H1 (cell line): ENCODE measurements around the gene IFT122. TPM values are rescaled to one million over a fixed set of nuclear protein-coding genes. Genes with fewer than 3 reads are reported as not detected.

Experiments
- CTCF ChIA-PET: fragments of 300-600 bp; sonication (Branson Sonifier 250); formaldehyde crosslinking; loops from one replicate; lab custom pipeline; 2021; ENCODE audit not compliant: partially characterized antibody; lab: Charles Lee
- POLR2A ChIA-PET: fragments of 300-600 bp; sonication (Branson Sonifier 250); formaldehyde crosslinking; loops from one replicate; lab custom pipeline; 2021; ENCODE audit warnings: inconsistent platforms; ENCODE audit not compliant: partially characterized antibody; lab: Charles Lee
- DNase-seq, 2 experiments: peaks; one replicate each; pipeline versions ENCODE4 v3.0.0 to v3.0.0-alpha.2; 2010 to 2022; ENCODE audit warnings: low spot score in 2 of 2, low read depth in 1 of 2, mixed read lengths in 1 of 2
- FAIRE-seq: peaks from 2 replicates; lab custom pipeline; 2011; peaks lifted over from hg19 to GRCh38; lab: Jason Lieb, UNC
- H2AFZ ChIP-seq: 2 replicates; pipeline ENCODE4 v1.8.1; 2012; ENCODE audit warnings: low read length, inconsistent platforms
- H2AK5ac ChIP-seq: 2 replicates; pipeline ENCODE4 v1.6.1; 2013; ENCODE audit warnings: low read depth, low read length
- H2BK120ac ChIP-seq: replicated peaks from 2 replicates; pipeline ENCODE3; 2013; ENCODE audit warnings: low read depth, low read length, inconsistent platforms
- H2BK12ac ChIP-seq: 2 replicates; pipeline ENCODE4 v1.6.1; 2013; ENCODE audit warnings: low read depth, low read length
- H2BK15ac ChIP-seq: 2 replicates; pipeline ENCODE4 v1.6.1; 2013; ENCODE audit warnings: low read length
- H2BK20ac ChIP-seq: 2 replicates; pipeline ENCODE4 v1.6.1; 2013; ENCODE audit warnings: low read length
- H2BK5ac ChIP-seq: 2 replicates; pipeline ENCODE4 v1.6.1; 2013; ENCODE audit warnings: low read depth, low read length
- H3K14ac ChIP-seq: 2 replicates; pipeline ENCODE4 v1.6.1; 2013; ENCODE audit warnings: inconsistent platforms; ENCODE audit not compliant: insufficient read length
- H3K18ac ChIP-seq: 2 replicates; pipeline ENCODE4 v1.6.1; 2013; ENCODE audit warnings: low read length; ENCODE audit errors: extremely low read depth
- H3K23ac ChIP-seq: 2 replicates; pipeline ENCODE4 v1.6.1; 2013; ENCODE audit warnings: inconsistent platforms; ENCODE audit not compliant: insufficient read length
- H3K23me2 ChIP-seq: 2 replicates; pipeline ENCODE4 v1.6.1; 2013; ENCODE audit warnings: low read depth, low read length
- H3K27ac ChIP-seq: 2 replicates; pipeline ENCODE4 v1.6.1; 2011; ENCODE audit warnings: low read depth, low read length, inconsistent platforms
- H3K27me3 ChIP-seq, 4 experiments: replicated peaks in 1 of 4; 1 replicate in 1 of 4; 2 replicates in 3 of 4; pipeline versions ENCODE4 v1.6.1 to v1.8.1; 2011 to 2013; ENCODE audit warnings: low read length in 3 of 4, mild to moderate bottlenecking in 3 of 4, inconsistent platforms in 2 of 4, mixed read lengths in 2 of 4, moderate library complexity in 1 of 4; ENCODE audit not compliant: control insufficient read depth in 3 of 4, insufficient read depth in 3 of 4; ENCODE audit errors: extremely low read depth in 1 of 4
- H3K36me3 ChIP-seq, 4 experiments: 2 replicates each; pipeline versions ENCODE4 v1.6.1 to v1.8.1; 2011 to 2013; ENCODE audit warnings: mild to moderate bottlenecking in 4 of 4, low read length in 3 of 4, moderate library complexity in 2 of 4, control low read depth in 1 of 4, inconsistent platforms in 1 of 4; ENCODE audit not compliant: insufficient read depth in 4 of 4, control insufficient read depth in 2 of 4
- H3K4ac ChIP-seq: replicated peaks from 2 replicates; pipeline ENCODE3; 2013; ENCODE audit warnings: low read length, low read depth, mixed read lengths, inconsistent platforms; ENCODE audit not compliant: insufficient read length
- H3K4me1 ChIP-seq, 4 experiments: replicated peaks in 1 of 4; 1 replicate in 1 of 4; 2 replicates in 3 of 4; pipeline versions ENCODE4 v1.6.1 to v1.8.1; 2011 to 2013; ENCODE audit warnings: low read length in 3 of 4, inconsistent platforms in 2 of 4, mixed read lengths in 1 of 4; ENCODE audit not compliant: insufficient read depth in 4 of 4, control insufficient read depth in 3 of 4
- H3K4me2 ChIP-seq, 2 experiments: 2 replicates each; pipeline versions ENCODE4 v1.6.1 to v1.8.1; 2011 to 2013; ENCODE audit warnings: low read depth in 2 of 2, low read length in 2 of 2, control low read depth in 1 of 2, inconsistent platforms in 1 of 2, mild to moderate bottlenecking in 1 of 2; ENCODE audit not compliant: insufficient read depth in 1 of 2
- H3K4me3 ChIP-seq, 4 experiments: fragments of 200-600, 300-600 bp in 1 of 4; sonication (generic), shearing (Covaris generic), sonication (Bioruptor Twin) in 1 of 4; 2 replicates each; pipeline versions ENCODE4 v1.5.1 to v1.8.1; 2011 to 2016; ENCODE audit warnings: low read length in 4 of 4, low read depth in 3 of 4, control low read depth in 2 of 4, inconsistent platforms in 2 of 4, mild to moderate bottlenecking in 2 of 4, mixed read lengths in 1 of 4, moderate library complexity in 1 of 4; ENCODE audit not compliant: insufficient read depth in 2 of 4; ENCODE audit errors: extremely low read depth in 1 of 4
- H3K56ac ChIP-seq: replicated peaks from 2 replicates; pipeline ENCODE3; 2013; ENCODE audit warnings: low read depth, mild to moderate bottlenecking, mixed read lengths, low read length, inconsistent platforms; ENCODE audit not compliant: insufficient read length
- H3K79me1 ChIP-seq: 2 replicates; pipeline ENCODE4 v1.6.1; 2013; ENCODE audit warnings: low read depth, low read length, control low read depth
- H3K79me2 ChIP-seq, 2 experiments: 2 replicates each; pipeline versions ENCODE4 v1.6.1 to v1.8.1; 2012 to 2013; ENCODE audit warnings: low read length in 2 of 2, mild to moderate bottlenecking in 2 of 2, inconsistent platforms in 1 of 2; ENCODE audit not compliant: insufficient read depth in 2 of 2, control insufficient read depth in 1 of 2
- H3K9ac ChIP-seq, 4 experiments: replicated peaks in 1 of 4; 1 replicate in 1 of 4; 2 replicates in 3 of 4; pipeline versions ENCODE4 v1.6.1 to v1.8.1; 2011 to 2013; ENCODE audit warnings: low read depth in 3 of 4, low read length in 3 of 4, control low read depth in 2 of 4, mild to moderate bottlenecking in 2 of 4, moderate library complexity in 2 of 4, inconsistent platforms in 1 of 4; ENCODE audit errors: extremely low read depth in 1 of 4
- H3K9me3 ChIP-seq, 2 experiments: 2 replicates each; pipeline versions ENCODE4 v1.6.1 to v1.8.1; 2012 to 2013; ENCODE audit warnings: mild to moderate bottlenecking in 2 of 2, moderate library complexity in 2 of 2, control low read depth in 1 of 2, inconsistent platforms in 1 of 2, low read depth in 1 of 2, low read length in 1 of 2, mixed read lengths in 1 of 2; ENCODE audit not compliant: insufficient read depth in 2 of 2
- H4K20me1 ChIP-seq, 2 experiments: replicated peaks in 1 of 2; 2 replicates each; pipeline versions ENCODE3 to v1.8.1; 2011 to 2013; ENCODE audit warnings: inconsistent platforms in 2 of 2, low read length in 2 of 2, mild to moderate bottlenecking in 1 of 2; ENCODE audit not compliant: insufficient read depth in 2 of 2, control insufficient read depth in 1 of 2
- H4K5ac ChIP-seq: 2 replicates; pipeline ENCODE4 v1.6.1; 2013; ENCODE audit warnings: low read length, low read depth, mixed read lengths, inconsistent platforms; ENCODE audit not compliant: insufficient read length
- H4K8ac ChIP-seq: 2 replicates; pipeline ENCODE4 v1.8.0; 2013; ENCODE audit warnings: mild to moderate bottlenecking, moderate library complexity, low read length, inconsistent platforms; ENCODE audit not compliant: insufficient read depth; ENCODE audit errors: extremely low read depth
- H4K91ac ChIP-seq: replicated peaks from 2 replicates; pipeline ENCODE3; 2013; ENCODE audit warnings: low read length, mixed read lengths, inconsistent platforms; ENCODE audit not compliant: insufficient read length
- CHD1 ChIP-seq: IDR thresholded peaks from 2 replicates; pipeline ENCODE4 v1.6.1; 2012; ENCODE audit warnings: low read depth, low read length, improper control_type of control experiment
- HDAC2 ChIP-seq, 2 experiments: fragments of 300-600 bp in 1 of 2; sonication (generic) in 1 of 2; IDR thresholded peaks; 2 replicates each; pipeline ENCODE4 v1.6.1; 2011 to 2012; ENCODE audit warnings: low read depth in 2 of 2, low read length in 2 of 2, mild to moderate bottlenecking in 2 of 2, moderate library complexity in 2 of 2, borderline replicate concordance in 1 of 2, inconsistent platforms in 1 of 2
- JUND ChIP-seq: IDR thresholded peaks from 2 replicates; pipeline ENCODE4 v1.6.1; 2011; ENCODE audit warnings: mild to moderate bottlenecking, improper control_type of control experiment, low read length
- MAFK ChIP-seq: IDR thresholded peaks from 2 replicates; pipeline ENCODE4 v1.6.1; 2012; ENCODE audit warnings: low read depth, mild to moderate bottlenecking, improper control_type of control experiment, low read length
- POLR2A ChIP-seq, 2 experiments: IDR thresholded peaks; 1 replicate in 1 of 2; 2 replicates in 1 of 2; pipeline ENCODE4 v1.6.1; 2011; ENCODE audit warnings: low read depth in 2 of 2, low read length in 2 of 2, mild to moderate bottlenecking in 2 of 2; ENCODE audit errors: control extremely low read depth in 1 of 2
- SAP30 ChIP-seq: fragments of 300-600 bp; sonication (generic); IDR thresholded peaks from 2 replicates; pipeline ENCODE4 v1.7.1; 2012; ENCODE audit warnings: low read length, moderate library complexity, mild to moderate bottlenecking, inconsistent platforms; ENCODE audit not compliant: insufficient read depth, insufficient replicate concordance
- SIN3A ChIP-seq, 2 experiments: IDR thresholded peaks in 1 of 2; conservative IDR thresholded peaks in 1 of 2; 2 replicates each; pipeline ENCODE4 v1.6.1; 2011 to 2012; ENCODE audit warnings: low read length in 2 of 2, improper control_type of control experiment in 1 of 2, low read depth in 1 of 2, mild to moderate bottlenecking in 1 of 2
- WGBS, 2 experiments: shearing (Covaris generic) in 1 of 2; methylation state at CpG; one replicate each; pipeline versions ENCODE4 v1.1.6 to v1.1.7; 2013 to 2015; ENCODE audit warnings: low lambda C conversion rate in 2 of 2, mixed read lengths in 2 of 2, inconsistent platforms in 1 of 2, low coverage in 1 of 2, missing lambda C conversion rate in 1 of 2; ENCODE audit not compliant: insufficient replicate concordance in 2 of 2, insufficient coverage in 1 of 2, insufficient read length in 1 of 2; ENCODE audit errors: extremely low coverage in 1 of 2, missing lambda C conversion rate in 1 of 2; 5-methylcytosine and 5-hydroxymethylcytosine counted together
- polyA plus RNA-seq, 7 experiments: library from polyadenylated mRNA; depleted of rRNA in 3 of 7; stranded (reverse) in 5 of 7; unstranded in 2 of 7; fragments of >200 nt in 5 of 7; fragments of 200-250 nt in 2 of 7; gene quantifications; 1 replicate in 5 of 7; 2 replicates in 1 of 7; 4 replicates in 1 of 7; pipeline versions ENCODE4 v1.2.1 to v1.2.3, GENCODE V29; 2011 to 2013; ENCODE audit warnings: missing spikeins in 2 of 7, mixed read lengths in 2 of 7
- total RNA-seq: library from RNA; stranded (reverse); fragmentation: NEBNext Ultra II Directional; extraction: Animal tissue kit (Norgen Biotek cat#: 25700); gene quantifications from 2 replicates; pipeline ENCODE4 v1.2.1, GENCODE V29; 2021
- TF ChIP-seq, protein P1 (sequence below): IDR thresholded peaks from 2 replicates; pipeline ENCODE4 v1.6.1; 2012; ENCODE audit warnings: low read length, inconsistent platforms

Gene IFT122
- total and polyA plus RNA-seq, 2 of the 8 experiments (the other 6 are each of a cell fraction or from before 2014, with no cell fraction given): 23.7 to 25.1 TPM

DNA sequence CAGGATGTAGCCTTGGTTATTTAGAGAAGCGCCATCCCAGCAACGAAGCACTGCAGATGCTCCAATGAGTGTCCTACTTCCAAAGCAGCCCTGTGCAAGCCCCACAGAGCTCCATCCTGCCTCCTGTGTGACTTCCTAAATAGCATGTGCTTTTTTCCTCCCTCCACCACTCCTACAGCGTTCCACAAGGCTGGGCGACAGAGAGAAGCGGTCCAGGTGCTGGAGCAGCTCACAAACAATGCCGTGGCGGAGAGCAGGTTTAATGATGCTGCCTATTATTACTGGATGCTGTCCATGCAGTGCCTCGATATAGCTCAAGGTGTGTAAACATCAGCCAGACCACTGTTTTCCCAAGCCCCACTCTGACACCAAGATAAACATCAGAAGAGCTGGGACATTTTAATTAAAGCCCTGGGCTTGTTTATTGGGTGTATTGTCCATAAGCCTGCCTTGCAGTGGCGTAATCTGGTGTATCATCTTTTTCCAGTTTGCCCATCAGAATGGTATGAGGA, 66.3 kb downstream of the IFT122 start:
- 86% methylated on average over 9 of the region's 9 CpGs; no CpG with 5 or more reads in 1 of the 2 experiments for WGBS, 2 experiments
- Histone ChIP-seq H2AFZ (no peak overlapping the region), H3K9ac (no peak overlapping the region), H4K8ac (no peak overlapping the region), H2BK20ac (no peak overlapping the region), H3K27me3 (no peaks in the 10 kb centered on the region), H3K4me2 (no peak overlapping the region), H4K91ac (no peak overlapping the region), H3K4me3 (no peak overlapping the region), H3K36me3 (peaks cover 2 to 20% (median 9%) of the 10 kb centered on the region in 4 experiments; a peak in 5 of 8 replicates), H3K27ac (no peak overlapping the region), H3K79me2 (no peaks in the 10 kb centered on the region), H2BK15ac (no peak overlapping the region), H3K23ac (no peak overlapping the region), H4K5ac (no peak overlapping the region), H3K14ac (no peak overlapping the region), H3K4ac (no peak overlapping the region), H3K56ac (no peak overlapping the region), H2BK120ac (no peak overlapping the region), H4K20me1 (peaks cover 0 to 3% of the 10 kb centered on the region in 2 experiments), H3K79me1 (no peaks in the 10 kb centered on the region), H2BK5ac (no peak overlapping the region), H2BK12ac (no peak overlapping the region), H3K18ac (no peak overlapping the region), H3K4me1 (no peaks in the 10 kb centered on the region), H3K9me3 (no peaks in the 10 kb centered on the region), H3K23me2 (no peaks in the 10 kb centered on the region), H2AK5ac (no peak overlapping the region)
- TF ChIP-seq HDAC2 (IDR thresholded peaks at IDR 0.05; ENCODE audit: borderline replicate concordance in 1 of 2, low read depth in 2 of 2, low read length in 2 of 2) (no peak), SIN3A (conservative IDR thresholded peaks at IDR 0.05 in 1 of 2, IDR thresholded peaks at IDR 0.05 in 1 of 2; ENCODE audit: low read depth in 1 of 2, low read length in 2 of 2) (no peak), JUND (no peak), SAP30 (no peak), POLR2A (IDR thresholded peaks at IDR 0.05; ENCODE audit: control extremely low read depth in 1 of 2, low read depth in 2 of 2, low read length in 2 of 2) (no peak), MAFK (no peak), CHD1 (no peak)
- TF ChIP-seq, protein P1, sequence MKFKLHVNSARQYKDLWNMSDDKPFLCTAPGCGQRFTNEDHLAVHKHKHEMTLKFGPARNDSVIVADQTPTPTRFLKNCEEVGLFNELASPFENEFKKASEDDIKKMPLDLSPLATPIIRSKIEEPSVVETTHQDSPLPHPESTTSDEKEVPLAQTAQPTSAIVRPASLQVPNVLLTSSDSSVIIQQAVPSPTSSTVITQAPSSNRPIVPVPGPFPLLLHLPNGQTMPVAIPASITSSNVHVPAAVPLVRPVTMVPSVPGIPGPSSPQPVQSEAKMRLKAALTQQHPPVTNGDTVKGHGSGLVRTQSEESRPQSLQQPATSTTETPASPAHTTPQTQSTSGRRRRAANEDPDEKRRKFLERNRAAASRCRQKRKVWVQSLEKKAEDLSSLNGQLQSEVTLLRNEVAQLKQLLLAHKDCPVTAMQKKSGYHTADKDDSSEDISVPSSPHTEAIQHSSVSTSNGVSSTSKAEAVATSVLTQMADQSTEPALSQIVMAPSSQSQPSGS: no peak
- DNase-seq: no peak
- ChIA-PET POLR2A (no interaction called here), CTCF (interaction anchor here (0.6 to 1.6 kb wide), 3 partner anchors 16 to 62 kb away, joined by 3 to 7 read pairs (median 4); no protein-coding TSS in a partner anchor)
- no peak for FAIRE-seq
